Testis (tissue), 3 donors: Measurements from ENCODE around the gene ZNF174. TPM values are rescaled to one million over a fixed set of nuclear protein-coding genes. Genes with fewer than 3 reads are reported as not detected.

Source experiments
- DNase-seq: peaks from one replicate; pipeline ENCODE4 v3.0.0-alpha.2; 2019
- H3K27ac ChIP-seq, 2 donors: fragments of 200-600 bp; sonication (generic); one replicate each; pipeline ENCODE4 v1.5.1; 2019
- H3K27me3 ChIP-seq: fragments of 200-600 bp; sonication (generic); one replicate; pipeline ENCODE4 v1.5.1; 2019
- H3K36me3 ChIP-seq: fragments of 200-600 bp; sonication (generic); one replicate; pipeline ENCODE4 v1.5.1; 2017; ENCODE audit warnings: low read depth; ENCODE audit errors: missing control alignments
- H3K4me1 ChIP-seq: fragments of 200-600 bp; sonication (generic); one replicate; pipeline ENCODE4 v1.5.1; 2019
- H3K4me3 ChIP-seq, 2 donors: fragments of 200-600 bp; sonication (generic); one replicate each; pipeline ENCODE4 v1.5.1; 2017 to 2019
- H3K9me3 ChIP-seq: fragments of 200-600 bp; sonication (generic); one replicate; pipeline ENCODE4 v1.5.1; 2017
- POLR2A ChIP-seq: fragments of 450-650 bp; IDR thresholded peaks from one replicate; pipeline ENCODE4 v1.6.1; 2017; ENCODE audit warnings: antibody characterized with exemption, mild to moderate bottlenecking, moderate library complexity
- WGBS, 2 donors: methylation state at CpG; one replicate each; pipeline ENCODE4 v1.1.5; 2018; 5-methylcytosine and 5-hydroxymethylcytosine counted together
- intact Hi-C: fragments of 100-400 bp; cut with DNase I; formaldehyde crosslinking; loops from one replicate; pipeline ENCODE4 v1.15.1; 2023; ENCODE audit warnings: low total_unique reads
- polyA plus RNA-seq: library from polyadenylated mRNA; stranded (reverse); fragments of 350-450 nt; fragmentation: Illumina TruSeq; extraction: RNeasy Lipid Tissue Mini Kit (QIAGEN cat#74804); gene quantifications from one replicate; pipeline ENCODE4 v1.2.3, GENCODE V29; 2014; ENCODE audit warnings: low read depth, low replicate concordance; ENCODE audit not compliant: insufficient read depth
- total RNA-seq, 2 donors: library from RNA; depleted of rRNA; stranded (reverse); fragments of >200 nt; gene quantifications; one replicate each; pipeline ENCODE4 v1.2.3, GENCODE V29; 2016
- TF ChIP-seq, protein P1 (sequence below), 3 experiments: fragments of 450-650 bp in 2 of 3; fragments of 200-600 bp in 1 of 3; sonication (generic) in 1 of 3; IDR thresholded peaks; one replicate each; pipeline ENCODE4 v1.5.1; 2016 to 2019; ENCODE audit warnings: antibody characterized with exemption in 3 of 3, mild to moderate bottlenecking in 2 of 3, moderate library complexity in 1 of 3

The ZNF174 gene
- total and polyA plus RNA-seq, 3 donors from 2014 or later = 18.3 to 23.2 (median 19.2) TPM

DNA sequence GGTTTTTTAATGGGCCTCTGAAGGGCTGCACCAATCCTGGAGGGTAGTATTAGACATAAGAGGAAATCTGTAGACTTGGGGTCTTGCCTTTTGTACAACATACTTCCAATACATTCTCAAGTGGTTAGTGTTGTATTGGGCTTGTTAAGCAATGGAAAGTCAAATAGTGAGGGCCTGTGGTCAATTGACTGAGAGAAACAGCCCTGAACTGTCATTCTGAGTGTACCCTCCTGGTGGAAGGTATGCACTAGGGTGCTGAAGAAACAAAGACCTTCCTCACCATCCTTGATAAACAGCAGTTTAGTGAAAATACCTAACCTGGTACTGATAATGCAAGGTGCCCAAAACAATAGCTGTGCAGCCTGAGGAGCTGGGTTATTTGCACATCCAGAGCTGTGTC, 23.1 kb upstream of the ZNF174 start:
- H3K9me3 ChIP-seq = peaks cover 3% of the 10 kb centered on the region
- H3K4me3 ChIP-seq = no peak overlapping the region
- no peaks in the 10 kb centered on the region for H3K4me1 ChIP-seq
- no peak for DNase-seq
- no peaks in the 10 kb centered on the region for H3K36me3 ChIP-seq
- TF ChIP-seq, protein P1, sequence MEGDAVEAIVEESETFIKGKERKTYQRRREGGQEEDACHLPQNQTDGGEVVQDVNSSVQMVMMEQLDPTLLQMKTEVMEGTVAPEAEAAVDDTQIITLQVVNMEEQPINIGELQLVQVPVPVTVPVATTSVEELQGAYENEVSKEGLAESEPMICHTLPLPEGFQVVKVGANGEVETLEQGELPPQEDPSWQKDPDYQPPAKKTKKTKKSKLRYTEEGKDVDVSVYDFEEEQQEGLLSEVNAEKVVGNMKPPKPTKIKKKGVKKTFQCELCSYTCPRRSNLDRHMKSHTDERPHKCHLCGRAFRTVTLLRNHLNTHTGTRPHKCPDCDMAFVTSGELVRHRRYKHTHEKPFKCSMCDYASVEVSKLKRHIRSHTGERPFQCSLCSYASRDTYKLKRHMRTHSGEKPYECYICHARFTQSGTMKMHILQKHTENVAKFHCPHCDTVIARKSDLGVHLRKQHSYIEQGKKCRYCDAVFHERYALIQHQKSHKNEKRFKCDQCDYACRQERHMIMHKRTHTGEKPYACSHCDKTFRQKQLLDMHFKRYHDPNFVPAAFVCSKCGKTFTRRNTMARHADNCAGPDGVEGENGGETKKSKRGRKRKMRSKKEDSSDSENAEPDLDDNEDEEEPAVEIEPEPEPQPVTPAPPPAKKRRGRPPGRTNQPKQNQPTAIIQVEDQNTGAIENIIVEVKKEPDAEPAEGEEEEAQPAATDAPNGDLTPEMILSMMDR (IDR thresholded peaks at IDR 0.05) = no peak
- no peak for TF ChIP-seq POLR2A
- no peaks in the 10 kb centered on the region for H3K27me3 ChIP-seq
- H3K27ac ChIP-seq = no peak overlapping the region
- intact Hi-C loops = no loop called here

DNA sequence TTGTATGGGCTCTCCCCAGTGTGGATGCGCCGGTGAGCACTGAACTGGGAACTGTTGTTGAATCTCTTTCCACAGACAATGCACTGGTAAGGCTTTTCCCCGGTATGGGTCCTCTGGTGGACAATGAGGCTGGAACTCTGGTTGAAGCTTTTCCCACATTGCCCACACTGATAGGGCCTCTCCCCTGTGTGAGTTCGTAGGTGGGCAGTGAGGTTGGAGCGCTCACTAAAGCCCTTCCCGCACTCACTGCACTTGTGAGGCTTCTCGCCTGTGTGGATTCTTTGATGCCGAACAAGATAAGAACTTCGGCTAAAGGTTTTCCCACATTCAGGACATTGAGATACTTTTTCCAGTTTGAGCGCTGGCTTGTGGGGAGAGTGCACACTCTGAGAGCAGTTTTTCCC, 18.0 kb upstream of the ZNF174 start:
- Histone ChIP-seq H3K27ac (no peak overlapping the region), H3K4me1 (no peaks in the 10 kb centered on the region), H3K27me3 (no peaks in the 10 kb centered on the region), H3K4me3 (no peak overlapping the region), H3K36me3 (no peaks in the 10 kb centered on the region), H3K9me3 (peaks cover 8% of the 10 kb centered on the region)
- TF ChIP-seq, protein P1 (IDR thresholded peaks at IDR 0.05) = no peak
- no peak for TF ChIP-seq POLR2A
- WGBS, 2 donors = 96 to 99% methylated on average over 10 of the region's 10 CpGs
- intact Hi-C loops = loop anchor here (10.0 kb wide), 1 partner anchor 68 kb away; no protein-coding TSS in a partner anchor
- no peak for DNase-seq

- H3K27me3 ChIP-seq = no peaks in the 10 kb centered on the region
- TF ChIP-seq, protein P1 (IDR thresholded peaks at IDR 0.05) = no peak
- TF ChIP-seq POLR2A = no peak
- H3K9me3 ChIP-seq = peaks cover 5% of the 10 kb centered on the region
- H3K27ac ChIP-seq = no peak overlapping the region
- no peak for DNase-seq
- no peaks in the 10 kb centered on the region for H3K36me3 ChIP-seq
- WGBS, 2 donors = 93 to 95% methylated on average over 6 of the region's 6 CpGs
- H3K4me3 ChIP-seq = no peak overlapping the region
- intact Hi-C loops = loop anchor here (10.0 kb wide), 1 partner anchor 74 kb away; no protein-coding TSS in a partner anchor
- H3K4me1 ChIP-seq = no peaks in the 10 kb centered on the region
Observed at GRCh38 chr16:3388325-3388724, 12.7 kb upstream of the ZNF174 start.

DNA sequence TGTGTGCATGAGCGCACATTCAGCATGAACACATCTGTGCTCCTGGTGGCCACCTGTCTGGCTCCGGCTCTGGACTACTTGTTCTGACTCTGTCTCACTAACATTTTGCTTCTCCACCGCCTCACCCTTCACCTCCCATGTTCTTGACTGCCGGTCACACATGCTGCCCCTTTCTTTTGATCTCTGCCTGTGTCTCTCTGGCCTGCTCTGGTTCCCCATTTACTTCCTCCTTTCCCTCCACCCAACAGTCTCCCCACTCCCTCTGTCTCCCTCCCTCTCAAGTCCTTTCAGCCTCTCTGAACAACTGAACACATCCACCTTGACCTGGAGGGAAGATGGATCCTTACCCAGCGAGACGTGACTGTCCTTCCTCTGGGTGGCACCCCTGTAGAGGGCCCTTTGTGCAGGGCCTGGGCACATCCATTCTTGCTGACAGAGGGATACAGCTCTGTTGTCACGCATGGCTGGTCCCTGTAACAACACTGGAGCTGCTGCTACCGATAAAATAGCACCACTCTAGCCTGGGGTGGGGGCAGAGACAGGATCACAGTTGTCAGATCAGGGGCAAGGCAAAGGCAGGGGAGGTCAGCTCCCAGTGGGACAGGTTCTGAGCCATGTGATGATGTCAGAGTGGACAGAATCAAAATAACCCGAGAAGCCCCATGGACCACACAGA, 11.2 kb upstream of the ZNF174 start:
- Histone ChIP-seq H3K9me3 (no peaks in the 10 kb centered on the region), H3K27ac (no peak overlapping the region), H3K36me3 (no peaks in the 10 kb centered on the region), H3K4me3 (no peak overlapping the region), H3K4me1 (no peaks in the 10 kb centered on the region), H3K27me3 (no peaks in the 10 kb centered on the region)
- WGBS, 2 donors = 80 to 86% methylated on average over 9 of the region's 9 CpGs
- intact Hi-C loops = loop anchor here (10.0 kb wide), 1 partner anchor 75 kb away; no protein-coding TSS in a partner anchor
- DNase-seq = no peak
- no peak for TF ChIP-seq POLR2A
- TF ChIP-seq, protein P1 (IDR thresholded peaks at IDR 0.05) = no peak

DNA sequence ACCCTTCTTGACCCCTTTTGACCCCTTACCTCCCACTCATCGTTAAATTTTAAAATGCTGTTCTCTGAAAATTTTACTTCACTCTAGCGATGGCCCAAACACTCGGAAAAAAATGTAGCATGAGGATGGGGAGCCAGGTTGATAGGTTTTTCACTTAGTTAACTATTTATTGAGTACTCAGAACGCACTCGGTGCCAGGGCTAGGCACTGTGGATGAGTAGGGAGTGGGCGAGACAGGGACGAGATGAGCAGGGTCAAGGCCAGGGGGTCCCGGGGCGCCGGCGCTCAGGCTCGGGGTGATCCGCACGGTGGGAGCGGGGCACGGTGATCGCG, 603 bp upstream of the ZNF174 start:
- Histone ChIP-seq H3K4me1 (peaks cover 12% of the 10 kb centered on the region), H3K27ac (peak overlapping the region; percentile 71 to 84), H3K9me3 (no peaks in the 10 kb centered on the region), H3K27me3 (no peaks in the 10 kb centered on the region), H3K4me3 (peak overlapping the region; percentile 82 to 98), H3K36me3 (no peaks in the 10 kb centered on the region)
- intact Hi-C loops = no loop called here
- 1 to 3% methylated on average over 5 to 17 of the region's 18 CpGs for WGBS, 2 donors
- no peak for DNase-seq
- TF ChIP-seq, protein P1 (IDR thresholded peaks at IDR 0.05) = no peak
- TF ChIP-seq POLR2A = no peak
